Measurements from ENCODE around the gene SCD5.

The SCD5 gene

GRCh38 chr4:82681754-82682153 is 116.8 kb downstream of the SCD5 start:
- DNase-seq = no peak

DNA sequence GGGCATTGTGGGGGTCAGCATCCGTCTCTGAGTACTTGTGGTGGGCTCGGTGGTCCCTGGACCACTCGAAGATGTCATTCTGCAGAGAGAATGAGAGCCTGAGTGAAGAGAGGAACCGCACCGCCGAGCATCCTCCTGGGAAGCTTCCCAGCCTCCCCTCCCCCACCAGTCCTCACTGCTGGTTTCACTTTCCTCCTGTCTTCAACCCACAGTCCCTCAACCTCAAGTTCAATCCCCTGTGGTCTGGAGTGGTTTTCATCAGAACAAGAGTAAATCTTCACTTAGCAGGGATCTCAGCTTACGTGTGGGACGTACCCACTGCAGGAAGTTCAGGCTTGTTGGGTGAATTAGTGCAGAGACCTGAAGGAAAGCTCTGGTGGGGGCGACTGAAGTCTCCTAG is 117.8 kb downstream of the SCD5 start:
- no peak for DNase-seq

DNA sequence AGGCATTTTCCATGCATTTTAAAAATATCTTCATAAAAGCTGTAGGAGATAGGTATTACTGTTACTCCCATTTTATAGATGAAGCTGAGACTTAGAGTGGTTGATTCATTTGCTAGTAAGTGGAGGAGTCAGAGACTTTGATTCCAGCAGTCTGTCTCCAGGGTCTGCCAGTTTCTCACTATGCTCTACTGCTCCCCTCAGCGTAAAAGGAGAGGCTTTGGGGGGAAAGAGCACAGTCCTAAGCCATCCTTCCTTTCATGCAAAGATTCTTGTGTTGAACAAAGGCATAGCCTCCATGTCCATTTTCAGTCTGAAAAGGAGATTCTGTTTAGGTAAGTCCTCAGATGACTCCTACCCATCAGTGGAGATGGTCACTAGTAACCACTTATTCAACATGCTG is 119.1 kb downstream of the SCD5 start:
- no peak for DNase-seq

- no peak for DNase-seq
These were observed 120.5 kb downstream of the SCD5 start for GRCh38 chr4:82678051-82678450.

GRCh38 chr4:82677327-82677726 is 121.3 kb downstream of the SCD5 start:
- no peak for DNase-seq

GRCh38 chr4:82667761-82668480 is 130.7 kb downstream of the SCD5 start:
- no peak for DNase-seq

GRCh38 chr4:82666970-82667665 is 131.5 kb downstream of the SCD5 start:
- no peak for DNase-seq

GRCh38 chr4:82661181-82661992 is 137.2 kb downstream of the SCD5 start:
- no peak for DNase-seq

GRCh38 chr4:82652062-82652461 is 146.5 kb downstream of the SCD5 start:
- DNase-seq = no peak

DNA sequence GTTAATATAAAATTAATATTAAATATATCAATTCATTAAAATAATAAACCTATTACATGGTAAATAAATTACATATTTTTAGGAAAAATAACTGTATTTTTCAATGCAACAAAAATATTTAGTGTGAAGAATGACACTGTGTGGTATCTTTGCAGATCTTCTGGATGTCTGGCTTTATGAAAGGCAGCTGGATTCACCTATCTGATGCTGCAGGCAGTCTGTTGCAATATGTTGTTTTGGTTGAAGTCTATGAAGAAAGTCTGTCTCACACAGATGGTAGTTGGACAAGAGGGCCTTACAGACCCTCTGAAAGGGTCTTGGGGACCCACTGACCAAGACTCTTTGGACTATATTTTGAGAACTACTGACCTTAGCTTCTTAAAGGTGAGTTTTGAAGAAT is 147.7 kb downstream of the SCD5 start:
- DNase-seq = no peak

GRCh38 chr4:82648356-82648755 is 150.2 kb downstream of the SCD5 start:
- DNase-seq = no peak

GRCh38 chr4:82645936-82646565 is 152.5 kb downstream of the SCD5 start:
- no peak for DNase-seq

DNA sequence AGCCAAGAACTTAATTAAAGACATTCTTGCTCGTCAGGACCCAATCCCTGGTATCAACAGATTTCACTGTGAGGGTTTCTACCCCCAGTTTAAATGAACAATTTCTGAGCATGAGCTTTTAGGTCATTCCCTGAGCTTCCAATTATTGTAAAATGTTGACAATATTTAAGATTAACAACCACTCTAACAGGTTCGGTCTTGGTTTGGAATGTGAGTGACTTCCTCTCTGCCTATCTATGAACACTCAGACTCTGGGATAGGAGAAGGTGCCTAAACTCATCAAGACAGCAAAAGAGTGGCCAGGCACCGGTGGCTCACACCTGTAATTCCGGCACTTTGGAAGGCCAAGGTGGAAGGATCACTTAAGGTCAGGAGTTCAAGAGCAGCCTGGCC is 153.9 kb downstream of the SCD5 start:
- DNase-seq = no peak

GRCh38 chr4:82643994-82644733 is 154.4 kb downstream of the SCD5 start:
- no peak for DNase-seq

GRCh38 chr4:82642331-82642730 is 156.3 kb downstream of the SCD5 start:
- DNase-seq = no peak

DNA sequence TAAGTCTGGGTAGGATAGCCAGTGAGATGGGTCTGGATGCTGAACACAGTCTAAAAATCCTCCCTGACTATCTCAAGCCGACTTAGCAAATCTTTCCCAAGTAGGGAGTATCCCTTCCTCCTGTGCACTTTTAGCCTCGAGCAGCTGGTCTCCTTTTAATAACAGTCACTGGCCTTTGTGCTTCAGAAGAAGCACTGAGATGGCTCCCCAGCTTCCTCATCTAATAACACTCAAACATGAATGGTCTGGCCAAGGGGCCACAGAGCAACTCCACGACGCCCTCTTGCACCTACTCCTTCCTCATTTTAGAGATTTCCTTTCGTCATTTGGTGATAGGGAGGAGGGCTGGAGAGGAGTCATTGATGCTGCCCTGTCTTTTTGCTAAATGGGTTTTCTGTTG is 158.1 kb downstream of the SCD5 start:
- no peak for DNase-seq

- DNase-seq = no peak
These were observed 158.6 kb downstream of the SCD5 start for GRCh38 chr4:82639971-82640370.

- DNase-seq = no peak
These were observed 160.1 kb downstream of the SCD5 start for GRCh38 chr4:82638479-82638878.

DNA sequence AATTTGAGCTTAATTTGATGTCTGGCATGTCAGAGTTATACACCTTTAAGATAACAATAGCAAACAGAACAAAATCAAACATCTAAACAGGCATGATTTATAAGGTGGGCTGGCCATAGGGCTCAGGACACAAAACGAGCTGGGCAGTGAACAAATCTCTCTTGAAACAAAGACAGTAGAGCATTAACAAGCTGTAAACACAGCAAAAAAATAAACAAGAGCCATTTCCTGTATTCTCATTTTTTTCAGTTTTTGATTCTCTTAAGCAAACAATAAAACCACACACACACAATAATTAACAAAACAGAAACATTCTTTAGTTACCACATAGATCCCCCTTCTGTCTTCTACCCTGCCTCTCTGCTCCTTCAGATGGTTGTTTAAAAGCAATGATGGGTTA is 168.5 kb downstream of the SCD5 start:
- no peak for DNase-seq

DNA sequence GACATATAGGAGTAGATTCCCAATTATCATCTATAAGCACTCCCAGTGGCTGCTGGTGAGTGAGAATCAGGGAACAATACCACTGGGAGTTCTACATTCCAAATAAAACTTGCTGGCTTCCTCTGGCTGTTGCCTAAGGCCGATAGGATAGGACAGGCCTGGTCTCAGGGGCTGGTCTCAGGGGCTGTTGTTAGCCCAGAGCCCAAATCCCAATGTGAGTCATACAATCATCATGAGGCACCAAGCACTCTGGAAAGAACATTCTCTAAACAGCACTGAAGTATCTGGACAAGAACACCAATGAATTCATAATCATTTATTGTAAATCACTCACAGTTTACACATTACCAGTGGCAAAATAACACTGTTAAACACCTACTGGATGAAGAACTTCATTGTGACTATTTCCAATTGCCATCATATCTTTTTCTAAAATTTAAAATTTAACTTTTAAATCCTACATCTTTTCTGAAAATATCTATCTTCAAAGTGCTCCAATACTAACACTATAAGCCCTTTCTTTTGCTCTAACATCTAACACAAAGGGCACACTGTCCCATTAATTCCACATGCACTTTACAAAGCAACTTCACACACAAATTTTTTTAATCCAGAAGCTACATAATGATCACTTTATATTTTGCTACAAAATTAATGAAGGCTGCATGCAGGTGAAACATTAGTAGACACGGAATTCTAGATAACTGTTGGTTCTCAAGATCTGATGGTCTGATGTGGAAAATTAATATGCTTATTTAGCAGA is 169.2 kb downstream of the SCD5 start:
- DNase-seq = no peak

DNA sequence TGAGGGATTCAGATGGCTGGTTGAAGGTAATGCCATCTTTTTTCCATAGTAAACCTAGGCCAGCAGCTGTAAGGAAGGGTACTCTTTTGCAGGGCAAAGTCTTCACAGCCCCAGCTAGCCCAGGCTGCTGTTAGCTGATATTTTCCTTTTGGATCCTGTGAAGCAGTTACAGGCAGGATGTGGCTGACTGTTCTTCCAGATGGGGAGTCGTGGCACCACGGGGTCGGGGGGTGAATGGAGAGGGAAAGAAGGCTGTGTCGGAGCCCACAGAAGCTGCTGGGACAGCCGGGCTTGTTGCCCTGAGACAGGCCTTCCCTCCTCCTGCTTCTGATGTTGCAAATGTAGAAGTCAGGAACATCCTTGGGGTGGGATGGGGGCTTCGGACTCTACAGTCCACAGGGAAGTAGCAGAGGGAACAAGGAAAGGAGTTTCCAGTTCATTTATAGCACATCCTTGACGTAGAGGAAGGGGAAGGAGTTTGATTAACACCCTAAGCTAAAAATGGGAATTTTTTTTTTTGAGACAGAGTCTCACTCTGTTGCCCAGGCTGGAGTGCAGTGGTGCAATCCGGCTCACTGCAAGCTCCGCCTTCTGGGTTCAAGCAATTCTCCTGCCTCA is 172.2 kb downstream of the SCD5 start:
- no peak for DNase-seq

All from stimulated activated CD4-positive, alpha-beta T cell treated with anti-CD3 and anti-CD28 coated beads, Interleukin-15, amount 100 ng/mL, for 24 hours (primary cell).